Activated CD8-positive, alpha-beta memory T cell treated with anti-CD3 and anti-CD28 coated beads, Interleukin-2, amount 50 U/mL, for 48 hours (primary cell): ENCODE results near the gene PCDHGA10.
A peak's percentile ranks its signal among the peaks of the same experiment; 100 is the strongest.
"Not testable (repeated sequence)": the region's sequence is repeated elsewhere in the genome, so short reads cannot be mapped to it uniquely, and the experiment has no call there.

Experiments
- DNase-seq: peaks from one replicate; pipeline ENCODE4 v3.0.0-alpha.2; 2020

Gene PCDHGA10

DNA sequence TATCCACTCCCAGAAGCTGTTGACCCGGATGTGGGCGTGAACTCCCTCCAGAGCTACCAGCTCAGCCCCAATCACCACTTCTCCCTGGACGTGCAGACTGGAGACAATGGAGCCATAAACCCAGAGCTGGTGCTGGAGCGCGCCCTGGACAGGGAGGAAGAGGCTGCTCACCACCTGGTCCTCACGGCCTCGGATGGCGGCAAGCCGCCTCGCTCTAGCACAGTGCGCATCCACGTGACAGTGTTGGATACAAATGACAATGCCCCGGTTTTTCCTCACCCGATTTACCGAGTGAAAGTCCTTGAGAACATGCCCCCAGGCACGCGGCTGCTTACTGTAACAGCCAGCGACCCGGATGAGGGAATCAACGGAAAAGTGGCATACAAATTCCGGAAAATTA is 19.5 kb upstream of the PCDHGA10 start:
- no peak for DNase-seq

DNA sequence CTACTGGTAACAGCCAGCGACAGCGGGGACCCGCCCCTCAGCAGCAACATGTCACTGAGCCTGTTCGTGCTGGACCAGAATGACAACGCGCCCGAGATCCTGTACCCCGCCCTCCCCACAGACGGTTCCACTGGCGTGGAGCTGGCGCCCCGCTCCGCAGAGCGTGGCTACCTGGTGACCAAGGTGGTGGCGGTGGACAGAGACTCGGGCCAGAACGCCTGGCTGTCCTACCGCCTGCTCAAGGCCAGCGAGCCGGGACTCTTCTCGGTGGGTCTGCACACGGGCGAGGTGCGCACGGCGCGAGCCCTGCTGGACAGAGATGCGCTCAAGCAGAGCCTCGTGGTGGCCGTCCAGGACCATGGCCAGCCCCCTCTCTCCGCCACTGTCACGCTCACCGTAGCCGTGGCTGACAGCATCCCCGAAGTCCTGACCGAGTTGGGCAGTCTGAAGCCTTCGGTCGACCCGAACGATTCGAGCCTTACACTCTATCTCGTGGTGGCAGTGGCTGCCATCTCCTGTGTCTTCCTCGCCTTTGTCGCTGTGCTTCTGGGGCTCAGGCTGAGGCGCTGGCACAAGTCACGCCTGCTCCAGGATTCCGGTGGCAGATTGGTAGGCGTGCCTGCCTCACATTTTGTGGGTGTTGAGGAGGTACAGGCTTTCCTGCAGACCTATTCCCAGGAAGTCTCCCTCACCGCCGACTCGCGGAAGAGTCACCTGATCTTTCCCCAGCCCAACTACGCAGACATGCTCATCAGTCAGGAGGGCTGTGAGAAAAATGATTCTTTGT is 18.2 kb upstream of the PCDHGA10 start:
- not testable (repeated sequence) for DNase-seq

DNA sequence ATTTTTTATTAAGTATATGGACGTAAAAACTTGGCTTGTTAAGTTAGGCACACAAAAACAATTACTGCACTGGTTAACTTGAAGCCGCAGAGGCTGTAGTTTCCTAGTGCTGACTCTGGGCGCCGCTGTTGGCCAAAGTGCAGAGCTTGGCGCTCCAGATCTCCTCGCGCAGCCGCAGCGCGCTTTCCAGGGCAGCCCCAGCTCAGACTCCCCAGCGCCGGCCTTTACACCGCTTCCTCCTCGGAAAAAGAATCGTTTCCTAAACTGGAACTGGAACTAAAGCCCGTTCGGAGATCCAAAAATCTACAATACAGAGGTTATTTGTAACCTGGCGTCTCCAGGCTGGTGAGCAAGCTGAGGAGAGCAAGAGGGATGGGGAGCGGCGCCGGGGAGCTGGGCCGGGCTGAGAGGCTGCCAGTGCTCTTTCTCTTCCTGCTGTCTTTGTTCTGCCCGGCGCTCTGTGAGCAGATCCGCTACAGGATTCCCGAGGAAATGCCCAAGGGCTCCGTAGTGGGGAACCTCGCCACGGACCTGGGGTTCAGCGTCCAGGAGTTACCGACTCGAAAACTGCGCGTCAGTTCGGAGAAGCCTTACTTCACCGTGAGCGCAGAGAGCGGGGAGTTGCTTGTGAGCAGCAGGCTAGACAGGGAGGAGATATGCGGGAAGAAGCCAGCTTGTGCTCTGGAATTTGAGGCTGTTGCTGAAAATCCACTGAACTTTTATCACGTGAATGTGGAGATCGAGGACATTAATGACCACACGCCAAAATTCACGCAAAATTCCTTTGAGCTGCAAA is 14.8 kb upstream of the PCDHGA10 start, which contains the start of gene PCDHGB5:
Gene PCDHGB5, plus strand, starts transcription at position 192 of the 796 bp plus-strand sequence. Its CDS starts 181 bp downstream, at position 373.
- DNase-seq, result not testable (repeated sequence)

DNA sequence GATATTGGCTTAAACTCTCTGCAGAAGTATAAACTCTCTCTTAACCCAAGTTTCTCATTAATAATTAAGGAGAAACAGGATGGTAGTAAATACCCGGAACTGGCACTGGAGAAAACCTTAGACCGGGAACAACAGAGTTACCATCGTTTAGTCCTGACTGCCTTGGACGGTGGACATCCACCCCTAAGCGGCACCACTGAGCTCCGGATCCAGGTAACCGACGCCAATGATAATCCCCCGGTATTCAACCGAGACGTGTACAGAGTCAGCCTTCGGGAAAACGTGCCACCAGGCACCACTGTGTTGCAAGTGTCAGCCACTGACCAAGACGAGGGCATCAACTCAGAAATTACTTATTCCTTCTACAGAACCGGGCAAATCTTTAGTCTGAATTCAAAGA is 14.2 kb upstream of the PCDHGA10 start:
- no peak for DNase-seq

- DNase-seq, result no peak
Observed at GRCh38 chr5:141399555-141400258, 13.1 kb upstream of the PCDHGA10 start.

- DNase-seq, result no peak
Observed at GRCh38 chr5:141402553-141403243, 10.1 kb upstream of the PCDHGA10 start, which contains the start of gene PCDHGA9. TSS of gene PCDHGA9 (plus strand) at chr5:141402778. CDS start at chr5:141402953, 175 bp downstream.

DNA sequence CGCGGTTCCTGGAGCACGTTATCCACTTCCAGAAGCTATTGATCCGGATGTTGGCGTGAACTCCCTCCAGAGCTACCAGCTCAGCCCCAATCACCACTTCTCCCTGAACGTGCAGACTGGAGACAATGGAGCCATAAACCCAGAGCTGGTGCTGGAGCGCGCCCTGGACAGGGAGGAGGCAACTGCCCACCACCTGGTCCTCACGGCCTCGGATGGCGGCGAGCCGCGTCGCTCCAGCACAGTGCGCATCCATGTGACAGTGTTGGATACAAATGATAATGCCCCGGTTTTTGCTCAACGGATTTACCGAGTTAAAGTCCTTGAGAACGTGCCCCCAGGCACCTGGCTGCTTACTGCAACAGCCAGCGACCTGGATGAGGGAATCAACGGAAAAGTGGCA is 9.4 kb upstream of the PCDHGA10 start:
- DNase-seq, result no peak

DNA sequence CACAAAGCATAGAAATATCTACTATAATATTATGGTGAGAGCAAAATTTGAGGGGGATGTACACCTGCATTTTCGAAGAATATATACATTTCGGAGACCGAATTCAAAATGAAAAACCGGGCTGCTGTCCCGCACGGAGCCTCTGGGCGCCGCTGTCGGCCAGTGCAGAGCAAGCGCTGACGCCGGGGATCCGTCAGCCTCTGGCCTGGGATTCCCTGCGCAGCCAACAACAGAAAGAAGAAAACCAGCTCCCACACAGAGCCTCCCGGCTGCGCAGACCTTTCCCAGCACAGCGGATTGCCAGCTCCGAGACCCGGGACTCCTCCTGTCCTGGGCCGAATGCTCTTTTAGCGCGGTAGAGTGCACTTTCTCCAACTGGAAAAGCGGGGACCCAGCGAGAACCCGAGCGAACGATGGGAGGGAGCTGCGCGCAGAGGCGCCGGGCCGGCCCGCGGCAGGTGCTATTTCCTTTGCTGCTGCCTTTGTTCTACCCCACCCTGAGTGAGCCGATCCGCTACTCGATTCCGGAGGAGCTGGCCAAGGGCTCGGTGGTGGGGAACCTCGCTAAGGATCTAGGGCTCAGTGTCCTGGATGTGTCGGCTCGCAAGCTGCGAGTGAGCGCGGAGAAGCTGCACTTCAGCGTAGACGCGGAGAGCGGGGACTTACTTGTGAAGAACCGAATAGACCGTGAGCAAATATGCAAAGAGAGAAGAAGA is 4.8 kb upstream of the PCDHGA10 start, which contains the start of gene PCDHGB6:
Gene PCDHGB6, plus strand, starts transcription at position 232 of the 716 bp plus-strand sequence. Its CDS starts 182 bp downstream, at position 414.
- peak; percentile 76 for DNase-seq

GRCh38 chr5:141409598-141410306 is 3.0 kb upstream of the PCDHGA10 start:
- no peak for DNase-seq

DNA sequence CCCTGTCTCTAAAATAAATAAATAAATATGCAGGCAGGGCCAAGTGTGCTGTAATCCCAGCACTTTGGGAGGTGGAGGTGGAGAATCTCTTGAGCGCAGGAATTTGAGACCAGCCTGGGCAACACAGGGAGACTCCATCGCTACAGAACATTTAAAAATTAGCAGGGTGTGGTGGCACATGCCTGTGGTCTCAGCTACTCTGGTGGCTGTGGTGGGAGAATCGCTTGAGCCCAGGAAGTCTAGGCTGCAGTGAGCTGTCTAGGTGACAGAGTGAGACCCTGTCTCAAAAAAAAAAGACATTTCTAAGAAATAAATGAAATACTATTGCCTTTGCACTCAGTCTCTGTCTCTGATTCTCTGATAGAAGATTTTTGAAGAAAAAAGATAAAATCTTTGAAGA is 1.2 kb upstream of the PCDHGA10 start:
- no peak for DNase-seq

DNA sequence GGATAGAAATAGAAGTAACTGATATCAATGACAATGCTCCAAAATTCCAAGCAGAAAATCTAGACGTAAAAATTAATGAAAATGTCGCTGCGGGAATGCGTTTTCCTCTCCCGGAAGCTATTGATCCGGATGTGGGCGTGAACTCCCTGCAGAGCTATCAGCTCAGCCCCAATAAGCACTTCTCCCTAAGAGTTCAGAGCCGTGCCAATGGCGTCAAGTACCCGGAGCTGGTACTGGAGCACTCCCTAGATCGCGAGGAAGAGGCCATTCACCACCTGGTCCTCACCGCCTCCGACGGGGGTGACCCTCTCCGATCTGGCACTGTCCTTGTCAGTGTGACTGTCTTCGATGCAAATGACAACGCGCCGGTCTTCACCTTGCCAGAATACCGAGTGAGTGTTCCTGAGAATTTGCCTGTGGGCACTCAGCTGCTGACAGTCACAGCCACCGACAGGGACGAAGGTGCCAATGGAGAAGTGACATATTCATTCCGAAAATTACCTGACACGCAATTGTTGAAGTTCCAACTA is 818 bp downstream of the PCDHGA10 start:
- DNase-seq, result no peak

DNA sequence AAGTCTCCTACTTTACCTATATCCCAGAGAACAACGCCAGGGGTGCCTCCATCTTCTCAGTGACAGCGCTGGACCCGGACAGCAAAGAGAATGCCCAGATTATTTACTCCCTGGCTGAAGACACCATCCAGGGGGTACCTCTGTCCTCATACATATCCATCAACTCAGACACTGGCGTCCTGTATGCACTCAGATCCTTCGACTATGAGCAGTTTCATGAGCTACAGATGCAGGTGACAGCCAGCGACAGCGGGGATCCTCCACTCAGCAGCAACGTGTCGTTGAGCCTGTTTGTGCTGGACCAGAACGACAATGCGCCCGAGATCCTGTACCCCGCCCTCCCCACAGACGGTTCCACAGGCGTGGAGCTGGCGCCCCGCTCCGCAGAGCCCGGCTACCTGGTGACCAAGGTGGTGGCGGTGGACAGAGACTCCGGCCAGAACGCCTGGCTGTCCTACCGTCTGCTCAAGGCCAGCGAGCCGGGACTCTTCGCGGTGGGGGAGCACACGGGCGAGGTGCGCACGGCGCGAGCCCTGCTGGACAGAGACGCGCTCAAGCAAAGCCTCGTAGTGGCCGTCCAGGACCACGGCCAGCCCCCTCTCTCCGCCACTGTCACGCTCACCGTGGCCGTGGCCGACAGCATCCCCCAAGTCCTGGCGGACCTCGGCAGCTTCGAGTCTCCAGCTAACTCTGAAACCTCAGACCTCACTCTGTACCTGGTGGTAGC is 1.9 kb downstream of the PCDHGA10 start:
- DNase-seq, result not testable (repeated sequence)

GRCh38 chr5:141415275-141415618 is 2.5 kb downstream of the PCDHGA10 start:
- not testable (repeated sequence) for DNase-seq

- peak; percentile 78 for DNase-seq
Observed at GRCh38 chr5:141417494-141418172, 4.8 kb downstream of the PCDHGA10 start, which contains the start of gene PCDHGB7. TSS of gene PCDHGB7 (plus strand) at chr5:141417677. CDS start at chr5:141417860, 183 bp downstream.

GRCh38 chr5:141419074-141419880 is 6.5 kb downstream of the PCDHGA10 start:
- no peak for DNase-seq

GRCh38 chr5:141420855-141421488 is 8.2 kb downstream of the PCDHGA10 start, which contains the start of gene PCDHGA11:
TSS of gene PCDHGA11 (plus strand) at chr5:141421051. CDS start at chr5:141421228, 177 bp downstream.
- DNase-seq, result no peak

DNA sequence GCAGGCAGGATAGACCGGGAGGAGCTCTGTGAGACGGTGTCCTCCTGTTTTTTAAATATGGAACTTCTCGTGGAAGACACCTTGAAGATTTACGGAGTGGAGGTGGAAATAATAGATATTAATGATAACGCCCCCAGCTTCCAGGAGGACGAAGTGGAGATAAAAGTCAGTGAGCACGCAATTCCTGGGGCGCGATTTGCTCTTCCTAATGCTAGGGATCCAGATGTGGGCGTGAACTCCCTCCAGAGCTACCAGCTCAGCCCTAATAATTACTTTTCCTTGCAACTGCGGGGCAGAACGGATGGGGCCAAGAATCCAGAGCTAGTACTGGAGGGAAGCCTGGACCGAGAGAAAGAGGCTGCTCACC is 8.7 kb downstream of the PCDHGA10 start:
- DNase-seq, result no peak

DNA sequence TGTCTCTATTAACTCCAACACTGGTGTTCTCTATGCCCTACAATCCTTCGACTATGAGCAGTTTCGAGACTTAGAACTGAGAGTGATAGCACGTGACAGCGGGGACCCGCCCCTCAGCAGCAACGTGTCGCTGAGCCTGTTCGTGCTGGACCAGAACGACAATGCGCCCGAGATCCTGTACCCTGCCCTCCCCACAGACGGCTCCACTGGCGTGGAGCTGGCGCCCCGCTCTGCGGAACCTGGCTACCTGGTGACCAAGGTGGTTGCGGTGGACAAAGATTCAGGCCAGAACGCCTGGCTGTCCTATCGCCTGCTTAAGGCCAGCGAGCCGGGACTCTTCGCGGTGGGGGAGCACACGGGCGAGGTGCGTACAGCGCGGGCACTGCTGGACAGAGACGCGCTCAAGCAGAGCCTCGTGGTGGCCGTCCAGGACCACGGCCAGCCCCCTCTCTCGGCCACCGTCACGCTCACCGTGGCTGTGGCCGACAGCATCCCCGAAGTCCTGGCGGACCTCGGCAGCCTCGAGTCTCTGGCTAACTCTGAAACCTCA is 10.0 kb downstream of the PCDHGA10 start:
- DNase-seq, result no peak
